HG02981 (cell line): ENCODE results near the gene CREB3L1.

ENCODE experiments used
- ATAC-seq: cut with Tn5 transposase; IDR thresholded peaks from one replicate; pipeline ENCODE4 v1.9.1; 2021; ENCODE audit warnings: mild to moderate bottlenecking, moderate library complexity; ENCODE audit not compliant: unreplicated experiment

Gene CREB3L1

DNA sequence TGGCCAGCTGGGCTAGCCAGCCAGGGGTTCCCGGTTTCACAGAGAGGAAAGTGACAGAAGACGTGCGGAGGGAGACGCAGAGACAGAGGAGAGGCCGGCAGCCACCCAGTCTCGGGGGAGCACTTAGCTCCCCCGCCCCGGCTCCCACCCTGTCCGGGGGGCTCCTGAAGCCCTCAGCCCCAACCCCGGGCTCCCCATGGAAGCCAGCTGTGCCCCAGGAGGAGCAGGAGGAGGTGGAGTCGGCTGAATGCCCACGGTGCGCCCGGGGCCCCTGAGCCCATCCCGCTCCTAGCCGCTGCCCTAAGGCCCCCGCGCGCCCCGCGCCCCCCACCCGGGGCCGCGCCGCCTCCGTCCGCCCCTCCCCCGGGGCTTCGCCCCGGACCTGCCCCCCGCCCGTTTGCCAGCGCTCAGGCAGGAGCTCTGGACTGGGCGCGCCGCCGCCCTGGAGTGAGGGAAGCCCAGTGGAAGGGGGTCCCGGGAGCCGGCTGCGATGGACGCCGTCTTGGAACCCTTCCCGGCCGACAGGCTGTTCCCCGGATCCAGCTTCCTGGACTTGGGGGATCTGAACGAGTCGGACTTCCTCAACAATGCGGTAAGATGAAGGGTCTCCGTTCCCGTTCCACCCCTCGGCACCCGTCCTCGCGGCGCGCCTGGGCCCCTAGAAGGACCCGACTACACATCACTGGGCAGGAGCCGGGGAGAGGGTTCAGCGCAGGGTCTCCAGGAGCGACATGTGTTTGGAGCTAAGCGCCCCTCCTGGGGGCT is at the start of gene CREB3L1:
CREB3L1 (plus strand) TSS at position 41 of the 765 bp plus-strand sequence; CDS start at position 491, 450 bp downstream.
- no peak for ATAC-seq

DNA sequence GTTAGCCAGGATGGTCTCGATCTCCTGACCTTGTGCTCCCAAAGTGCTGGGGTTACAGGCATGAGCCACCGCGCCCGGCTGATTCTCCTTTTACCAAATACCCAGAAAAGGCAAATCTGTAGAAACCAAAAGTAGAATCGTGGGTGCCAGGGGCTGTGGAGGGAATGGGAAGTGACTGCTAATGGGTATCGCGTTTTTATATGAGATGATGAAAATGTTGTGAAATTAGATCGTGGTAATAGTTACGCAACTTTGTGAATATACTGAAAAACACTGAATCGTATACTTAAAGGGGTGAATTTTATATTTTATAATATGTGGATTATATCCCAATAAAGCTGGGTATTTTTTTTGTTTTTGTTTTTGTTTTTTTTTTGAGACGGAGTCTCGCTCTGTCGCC is 48.2 kb upstream of the CREB3L1 start:
- ATAC-seq = no peak

DNA sequence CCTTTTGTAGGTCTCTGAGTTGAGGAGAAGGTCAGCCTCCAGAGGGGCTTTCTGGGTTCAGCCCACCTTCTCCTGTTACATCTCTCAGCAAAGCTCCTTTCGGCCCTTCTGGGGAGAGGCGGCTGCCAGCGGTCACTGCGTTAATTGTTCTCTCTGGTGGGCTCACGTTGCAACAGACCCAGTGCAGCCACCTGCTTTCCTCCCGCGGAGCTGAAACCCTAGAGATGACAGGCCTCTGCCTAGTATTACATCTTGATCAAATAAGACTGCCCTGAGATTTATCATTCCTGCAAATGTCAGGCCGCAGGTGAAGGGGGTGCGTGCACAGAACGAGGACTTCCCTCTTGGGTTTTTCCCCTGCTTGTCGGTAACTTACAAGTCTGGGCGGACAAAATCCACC is 43.2 kb upstream of the CREB3L1 start:
- no peak for ATAC-seq

DNA sequence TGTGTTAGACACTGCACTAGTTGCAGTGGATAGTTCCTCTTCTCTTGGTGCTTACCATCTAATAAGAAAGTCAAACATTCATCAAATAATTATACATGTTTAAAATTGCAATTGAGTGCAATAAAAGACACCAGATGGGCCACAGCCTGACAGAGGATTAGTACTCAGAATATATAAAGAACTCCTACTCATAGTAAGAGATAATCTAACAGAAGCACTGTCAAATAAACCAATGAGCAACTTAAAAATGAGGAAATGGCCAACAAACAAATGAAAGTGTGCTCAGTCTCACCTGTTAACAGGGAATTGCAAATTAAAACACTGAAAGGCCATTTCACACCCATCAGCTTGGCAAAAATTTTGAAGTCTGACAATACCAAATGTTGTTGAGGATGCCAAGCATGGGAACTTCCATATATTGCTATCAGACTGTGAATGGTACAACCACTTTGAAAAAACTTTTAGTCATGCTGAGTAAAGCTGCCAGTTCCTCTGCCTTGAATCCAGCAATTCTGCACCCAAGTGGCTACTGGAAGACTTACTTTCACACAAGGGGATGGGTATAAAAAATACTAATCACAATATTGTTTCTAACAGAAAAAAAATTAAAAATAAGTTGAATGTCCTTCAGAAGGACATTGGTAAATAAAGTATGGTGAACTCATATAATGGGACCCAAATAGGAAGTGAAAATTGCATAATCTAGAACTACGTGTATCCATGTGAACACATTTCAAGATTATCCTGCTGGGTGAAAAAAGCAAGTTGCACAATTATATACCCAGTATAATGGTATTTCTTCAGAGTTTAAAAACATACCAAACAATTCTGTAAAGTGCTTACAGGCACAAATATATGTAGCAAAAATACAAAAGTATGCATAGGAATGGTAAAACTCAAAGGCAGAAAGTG is 41.4 kb upstream of the CREB3L1 start:
- ATAC-seq = no peak

- ATAC-seq = no peak
These were observed 40.6 kb upstream of the CREB3L1 start for GRCh38 chr11:46236918-46237247.

DNA sequence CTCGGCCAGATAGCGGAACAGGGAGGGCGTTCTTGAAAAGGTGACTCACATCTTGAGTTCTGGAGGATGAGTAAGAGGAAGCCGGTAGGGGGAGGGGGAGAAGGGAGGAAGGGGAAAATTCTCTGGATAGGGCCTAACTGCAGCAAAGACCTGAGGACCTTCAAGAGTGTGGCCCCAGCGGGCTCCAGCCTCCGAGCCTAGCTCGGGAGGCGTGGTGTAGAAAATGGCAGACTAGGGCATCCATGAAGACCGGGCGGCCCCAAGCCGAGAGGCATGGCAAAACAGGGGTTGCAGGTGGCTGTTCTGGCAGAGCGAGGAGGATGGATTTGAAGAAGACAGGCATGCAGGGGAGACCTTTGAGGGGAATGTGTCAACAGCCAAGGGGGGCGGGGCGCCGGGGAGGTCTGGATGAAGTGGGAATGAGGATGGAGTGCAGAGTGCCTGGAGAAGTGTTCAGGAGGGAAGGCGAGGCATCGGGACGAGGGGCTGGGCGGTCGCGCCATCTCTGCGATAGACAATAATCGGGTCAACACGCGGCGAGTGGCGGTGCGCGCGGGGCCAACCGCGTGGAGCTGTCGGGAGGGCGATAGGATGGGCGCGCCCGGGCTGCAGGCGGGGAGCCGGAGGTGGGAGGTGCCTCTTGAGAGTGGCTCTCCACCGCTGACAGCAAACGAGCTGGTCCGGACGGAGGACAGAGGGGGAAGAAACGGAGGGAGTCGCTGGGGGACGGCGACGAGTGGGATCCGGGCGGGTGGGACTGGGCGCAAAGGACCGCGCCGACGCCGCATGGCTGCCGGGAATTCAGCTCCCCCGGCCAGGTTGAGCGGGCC is 40.0 kb upstream of the CREB3L1 start:
- no peak for ATAC-seq

DNA sequence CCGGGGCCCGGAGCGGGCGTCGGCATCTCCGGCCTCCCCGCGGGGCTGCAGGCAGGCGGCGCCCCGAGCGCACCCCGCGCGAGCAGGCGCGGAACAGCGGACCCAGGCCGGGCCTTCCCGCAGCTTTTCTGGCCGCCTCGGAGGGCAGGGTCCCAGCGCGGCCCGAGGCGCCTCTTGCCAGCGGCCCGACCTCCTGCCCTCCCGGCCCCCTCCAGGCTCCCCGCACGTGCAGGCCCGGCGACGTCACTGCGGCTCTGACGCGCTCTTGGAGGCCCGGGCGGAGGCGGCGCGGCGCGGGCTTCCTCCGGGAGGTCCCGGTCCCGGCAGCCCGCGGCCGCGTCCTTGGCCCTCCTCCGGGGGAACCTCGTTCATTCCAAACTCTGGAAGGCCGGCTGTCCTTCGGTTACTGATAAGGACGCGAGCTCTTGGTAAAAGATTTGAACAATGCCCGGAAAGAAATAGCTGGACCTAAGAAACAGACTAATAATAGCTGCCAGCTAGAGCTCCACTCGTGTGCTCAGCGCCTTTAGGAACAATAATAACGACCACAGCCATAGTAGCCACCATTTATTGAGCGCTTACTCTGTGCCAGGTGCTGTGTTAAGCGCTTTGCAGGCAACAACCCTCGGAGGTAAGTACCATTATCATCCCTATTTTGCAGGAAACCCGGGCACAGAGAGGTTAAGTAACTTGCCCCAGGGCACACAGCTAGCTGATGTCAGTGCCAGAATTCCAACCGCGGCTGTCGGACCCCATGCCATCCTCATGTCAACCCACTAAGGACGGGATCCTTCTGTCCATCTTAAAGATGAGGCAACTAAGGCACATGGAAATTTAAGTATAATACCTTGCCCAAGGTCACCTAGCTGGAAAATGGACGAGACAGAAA is 39.1 kb upstream of the CREB3L1 start:
- no peak for ATAC-seq

GRCh38 chr11:46238967-46239800 is 38.3 kb upstream of the CREB3L1 start:
- peak; percentile 68 for ATAC-seq

DNA sequence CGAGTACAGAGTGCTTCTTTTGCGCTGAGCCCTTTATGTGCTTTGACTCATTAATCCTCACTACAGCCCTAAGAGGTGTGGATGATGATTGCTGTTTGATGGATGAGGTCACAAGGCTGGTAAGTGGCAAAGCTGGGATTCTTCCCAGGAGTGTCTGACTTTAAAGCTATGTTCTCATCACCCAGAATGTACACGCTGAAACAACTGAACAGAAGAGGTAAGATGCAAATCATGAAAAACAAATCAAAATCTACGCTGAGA is 37.7 kb upstream of the CREB3L1 start:
- no peak for ATAC-seq

DNA sequence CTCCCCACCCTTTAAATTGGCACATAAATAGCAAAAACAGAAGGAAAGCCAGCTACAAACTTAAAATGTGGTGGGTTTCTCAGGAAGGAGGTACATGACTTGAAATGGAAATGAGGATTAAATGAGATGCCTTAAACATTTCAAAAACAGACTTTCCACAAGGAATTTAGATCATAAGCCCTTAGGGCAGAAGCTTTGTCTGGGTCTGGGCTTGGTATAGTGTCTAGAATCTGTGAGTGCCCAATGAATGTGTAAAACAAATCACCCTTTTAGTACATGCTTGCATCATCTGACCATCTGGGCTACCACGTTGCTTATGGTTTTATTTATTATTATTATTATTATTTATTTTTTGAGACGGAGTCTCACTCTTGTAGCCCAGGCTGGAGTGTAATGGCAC is 37.1 kb upstream of the CREB3L1 start:
- no peak for ATAC-seq

DNA sequence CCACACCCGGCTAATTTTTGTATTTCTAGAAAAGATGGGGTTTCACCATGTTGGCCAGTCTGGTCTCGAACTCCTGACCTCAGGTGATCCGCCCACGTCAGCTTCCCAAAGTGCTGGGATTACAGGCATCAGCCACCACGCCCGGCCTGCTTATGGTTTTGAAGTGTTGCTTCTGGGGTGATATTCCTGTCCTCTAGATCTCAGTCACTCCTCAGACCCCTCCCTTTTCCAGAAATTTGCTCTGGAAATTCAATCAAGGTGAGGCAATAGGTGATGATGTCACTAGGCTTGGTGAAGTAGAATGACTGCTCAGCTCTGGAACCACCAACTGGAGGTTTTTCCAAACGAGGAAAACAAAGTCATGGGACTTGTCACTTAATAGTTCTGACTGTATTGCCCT is 36.6 kb upstream of the CREB3L1 start:
- ATAC-seq = no peak

DNA sequence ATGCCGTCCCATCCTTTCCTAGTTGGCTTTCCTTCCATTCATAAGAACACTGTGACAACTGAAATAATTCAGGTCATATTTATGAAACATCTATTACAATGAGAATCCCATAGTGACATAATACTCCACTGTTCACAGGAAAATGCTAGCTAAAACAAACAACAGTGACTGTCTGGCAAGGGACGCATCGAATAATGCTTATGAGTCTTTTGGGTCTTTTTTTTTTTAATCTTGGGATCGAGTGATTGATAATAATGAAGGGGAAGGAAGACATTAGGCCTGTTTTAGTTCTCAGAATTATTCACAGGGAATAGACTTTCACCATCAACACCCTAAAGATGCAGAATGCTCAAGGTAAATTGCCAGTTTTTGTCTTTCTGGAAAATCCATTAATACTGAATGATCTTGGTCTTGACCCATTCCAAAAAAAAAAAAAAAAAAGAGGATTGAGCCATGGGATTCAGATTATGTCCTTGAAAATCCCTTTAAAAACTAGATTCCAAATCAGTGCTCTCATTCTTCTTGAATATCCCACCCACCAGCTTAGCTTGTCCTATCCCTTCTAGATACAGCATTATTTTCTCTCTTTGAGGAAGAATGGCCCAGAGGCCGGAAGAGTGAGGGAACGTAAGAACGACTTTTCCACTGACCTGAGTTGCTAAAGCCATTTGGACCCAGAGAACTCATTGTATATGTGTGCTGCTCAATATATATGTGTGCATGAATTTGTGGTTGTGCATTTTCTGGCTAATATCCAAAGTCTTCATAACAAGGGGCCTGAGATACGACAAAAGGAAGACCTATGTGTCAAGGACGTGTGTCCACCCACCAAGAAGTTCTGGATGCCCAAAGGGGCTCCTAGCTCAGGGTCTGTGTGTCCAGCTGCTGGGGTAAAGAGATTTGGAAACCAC is 35.2 kb upstream of the CREB3L1 start:
- ATAC-seq = no peak

DNA sequence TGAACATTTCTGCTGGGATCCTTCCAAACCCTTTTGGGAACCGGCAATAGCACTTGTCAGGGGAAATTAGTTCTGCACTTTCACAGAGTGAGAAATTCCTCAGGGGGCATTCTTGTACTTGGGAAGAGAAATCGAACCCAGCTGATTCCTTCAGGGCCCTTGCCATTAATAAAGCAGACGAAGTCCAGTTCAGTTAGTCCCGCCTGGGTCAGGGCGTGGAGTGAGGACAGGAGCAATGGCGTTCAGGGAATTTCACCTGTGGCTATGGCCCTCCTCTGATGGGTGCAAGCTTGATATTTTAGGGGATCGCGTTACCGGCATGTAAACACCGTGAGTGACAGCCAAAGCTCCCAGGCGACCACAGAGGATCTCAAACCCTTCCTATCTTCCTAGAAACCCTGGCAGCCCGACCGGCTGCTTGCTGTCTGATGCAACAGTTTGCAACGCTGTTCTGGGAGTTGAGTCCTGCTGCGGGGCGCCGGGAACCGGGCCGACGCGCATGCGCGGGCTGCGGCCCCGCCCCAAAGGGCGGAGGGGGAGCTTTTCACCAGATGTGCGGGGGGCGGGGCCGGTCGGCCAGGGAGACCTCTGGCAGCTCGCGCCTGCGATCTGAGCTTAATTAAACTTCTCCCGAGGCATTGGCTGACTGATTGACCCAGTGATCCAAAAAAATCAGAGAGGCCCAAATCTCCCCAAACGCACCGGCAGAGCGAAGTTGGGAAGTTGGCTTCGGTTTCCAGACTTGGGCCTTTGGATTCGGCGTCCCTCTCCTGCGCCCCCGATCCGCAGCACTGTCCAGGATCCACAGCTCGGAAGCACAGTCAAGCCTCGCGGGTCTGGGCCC is 34.3 kb upstream of the CREB3L1 start:
- ATAC-seq = peak; percentile 69

- ATAC-seq = no peak
These were observed 33.7 kb upstream of the CREB3L1 start for GRCh38 chr11:46243796-46244109.

GRCh38 chr11:46246521-46246920 is 30.9 kb upstream of the CREB3L1 start:
- ATAC-seq = no peak

DNA sequence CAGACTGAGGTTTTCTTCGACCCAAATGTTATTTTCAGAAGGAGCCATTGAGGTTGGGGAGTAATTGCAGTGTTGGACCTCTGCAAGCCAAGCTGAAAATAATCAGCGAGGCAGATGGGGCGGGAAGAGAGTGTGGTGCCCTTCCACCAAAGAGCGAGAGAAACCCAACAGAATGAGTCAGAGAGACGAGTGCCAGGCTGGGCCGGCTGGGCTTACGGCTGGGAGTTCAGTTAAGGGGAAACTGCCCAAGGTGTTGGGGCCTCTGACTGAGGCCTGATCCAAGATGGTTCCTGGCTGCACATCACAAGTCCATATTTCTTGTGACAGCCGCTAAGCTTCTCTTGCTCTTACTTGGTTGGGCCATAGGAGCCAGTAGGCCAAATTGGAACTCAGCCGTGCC is 30.4 kb upstream of the CREB3L1 start:
- ATAC-seq = no peak

DNA sequence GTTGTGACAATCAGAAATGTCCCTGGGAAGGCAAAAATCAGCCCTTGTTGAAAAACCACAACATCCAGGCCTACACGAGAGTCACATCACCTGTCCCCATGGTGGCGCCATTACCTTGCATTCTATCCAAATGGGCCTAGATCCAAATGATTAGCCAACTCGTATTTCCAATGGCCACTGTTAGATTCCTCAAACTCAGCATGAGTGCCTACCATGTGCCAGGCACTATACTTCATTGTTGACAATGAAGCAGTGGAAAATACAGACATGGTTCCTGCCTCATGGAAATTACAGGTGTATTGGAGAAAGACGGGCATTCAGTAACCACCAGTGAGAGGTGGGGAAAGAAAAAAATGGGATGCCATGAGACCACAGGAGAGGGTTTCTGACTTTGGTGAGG is 29.8 kb upstream of the CREB3L1 start:
- no peak for ATAC-seq
